ENCODE data around the gene DLG4.

Gene DLG4

GRCh38 chr17:7195971-7196370 is 23.7 kb downstream of the DLG4 start:
- no peak for DNase-seq (ENCODE audit: low read depth)
- H3K4me3 ChIP-seq (ENCODE audit: control insufficient read depth, low read depth, low read length), result no peak overlapping the region
- no peak for TF ChIP-seq CTCF (IDR thresholded peaks at IDR 0.05; ENCODE audit: control insufficient read depth, insufficient read depth, low read depth, low read length, missing control alignments)

- no peak for DNase-seq (ENCODE audit: low read depth)
- no peak for TF ChIP-seq CTCF (IDR thresholded peaks at IDR 0.05; ENCODE audit: control insufficient read depth, insufficient read depth, low read depth, low read length, missing control alignments)
- no peak overlapping the region for H3K4me3 ChIP-seq (ENCODE audit: control insufficient read depth, low read depth, low read length)
These were observed 27.2 kb downstream of the DLG4 start for GRCh38 chr17:7192271-7192937.

- TF ChIP-seq CTCF (IDR thresholded peaks at IDR 0.05; ENCODE audit: control insufficient read depth, insufficient read depth, low read depth, low read length, missing control alignments), result no peak
- no peak overlapping the region for H3K4me3 ChIP-seq (ENCODE audit: control insufficient read depth, low read depth, low read length)
- no peak for DNase-seq (ENCODE audit: low read depth)
These were observed 27.9 kb downstream of the DLG4 start for GRCh38 chr17:7191571-7192270.

- no peak for TF ChIP-seq CTCF (IDR thresholded peaks at IDR 0.05; ENCODE audit: control insufficient read depth, insufficient read depth, low read depth, low read length, missing control alignments)
- H3K4me3 ChIP-seq (ENCODE audit: control insufficient read depth, low read depth, low read length), result no peak overlapping the region
- DNase-seq (ENCODE audit: low read depth), result no peak
These were observed 28.6 kb downstream of the DLG4 start for GRCh38 chr17:7191069-7191468.

GRCh38 chr17:7190276-7190917 is 29.2 kb downstream of the DLG4 start:
- TF ChIP-seq CTCF (IDR thresholded peaks at IDR 0.05; ENCODE audit: control insufficient read depth, insufficient read depth, low read depth, low read length, missing control alignments), result no peak

GRCh38 chr17:7186241-7186640 is 33.4 kb downstream of the DLG4 start:
- peak; percentile 21 for TF ChIP-seq CTCF (IDR thresholded peaks at IDR 0.05; ENCODE audit: control insufficient read depth, insufficient read depth, low read depth, low read length, missing control alignments)
- DNase-seq (ENCODE audit: low read depth), result no peak
- H3K4me3 ChIP-seq (ENCODE audit: control insufficient read depth, low read depth, low read length), result no peak overlapping the region

More at GRCh38 chr17:7190276-7190917, 29.2 kb downstream of the DLG4 start:
- no peak overlapping the region for H3K4me3 ChIP-seq (ENCODE audit: control insufficient read depth, low read depth, low read length)
- DNase-seq (ENCODE audit: low read depth), result no peak
